B cell (primary cell): ENCODE results near the gene TMEM108. TPM values are rescaled to one million over a fixed set of nuclear protein-coding genes. Genes with fewer than 3 reads are reported as not detected.

Experiments
- ATAC-seq: fragments of 200-7000 bp; cut with Tn5 transposase; one replicate; pipeline ENCODE4 v1.10.0; 2021; ENCODE audit warnings: low read depth, mild to moderate bottlenecking, moderate number of reproducible peaks, moderate library complexity
- CTCF ChIA-PET: fragments of 350-600 bp; sonication (Branson Sonifier 250); formaldehyde crosslinking; loops from one replicate; lab custom pipeline; 2021; ENCODE audit warnings: antibody characterized with exemption, inconsistent platforms; lab: Charles Lee
- POLR2A ChIA-PET: fragments of 350-600 bp; sonication (Branson Sonifier 250); formaldehyde crosslinking; loops from one replicate; lab custom pipeline; 2021; ENCODE audit warnings: antibody characterized with exemption; lab: Charles Lee
- DNase-seq: peaks from one replicate; pipeline ENCODE4 v3.0.0; 2013
- H2AFZ ChIP-seq: 2 replicates; pipeline ENCODE4 v1.6.1; 2012; ENCODE audit warnings: mild to moderate bottlenecking, low read depth, low read length; ENCODE audit not compliant: insufficient read depth, poor library complexity, severe bottlenecking
- H3K27ac ChIP-seq, 2 donors: 1 replicate in 1 of 2; 2 replicates in 1 of 2; pipeline ENCODE4 v1.5.1; 2012 to 2013; ENCODE audit warnings: low read length in 2 of 2, mild to moderate bottlenecking in 2 of 2, moderate library complexity in 1 of 2
- H3K27me3 ChIP-seq, 4 experiments: fragments of 200-600 bp in 1 of 4; sonication (generic) in 1 of 4; replicated peaks in 1 of 4; 1 replicate in 2 of 4; 2 replicates in 2 of 4; pipeline versions ENCODE4 v1.6.1 to v1.7.0; 2013 to 2016; ENCODE audit warnings: low read length in 3 of 4, mild to moderate bottlenecking in 2 of 4, mixed read lengths in 1 of 4, moderate library complexity in 1 of 4; ENCODE audit not compliant: insufficient read depth in 4 of 4, control insufficient read depth in 3 of 4; ENCODE audit errors: control extremely low read depth in 1 of 4
- H3K36me3 ChIP-seq, 2 experiments: replicated peaks in 1 of 2; 1 replicate in 1 of 2; 2 replicates in 1 of 2; pipeline versions ENCODE4 v1.6.1 to v1.7.1; 2013; ENCODE audit warnings: low read length in 1 of 2; ENCODE audit not compliant: insufficient read depth in 2 of 2, control insufficient read depth in 1 of 2; ENCODE audit errors: control extremely low read depth in 1 of 2, extremely low read depth in 1 of 2
- H3K4me1 ChIP-seq, 2 donors: fragments of 200-600 bp in 1 of 2; sonication (generic) in 1 of 2; 1 replicate in 1 of 2; 2 replicates in 1 of 2; pipeline versions ENCODE4 v1.5.1 to v1.6.1; 2013 to 2017; ENCODE audit warnings: low read length in 2 of 2; ENCODE audit not compliant: control insufficient read depth in 2 of 2, insufficient read depth in 2 of 2
- H3K4me2 ChIP-seq: replicated peaks from 2 replicates; pipeline ENCODE3; 2012; ENCODE audit warnings: mild to moderate bottlenecking, low read depth, low read length; ENCODE audit not compliant: poor library complexity, severe bottlenecking
- H3K4me3 ChIP-seq, 5 experiments: fragments of 200-600 bp in 1 of 5; sonication (generic) in 1 of 5; 1 replicate in 3 of 5; 2 replicates in 2 of 5; pipeline versions ENCODE4 v1.5.1 to v1.7.0; 2011 to 2016; ENCODE audit warnings: low read length in 4 of 5, mild to moderate bottlenecking in 4 of 5, low read depth in 2 of 5, control low read depth in 1 of 5, moderate library complexity in 1 of 5; ENCODE audit not compliant: insufficient read depth in 1 of 5; ENCODE audit errors: control extremely low read depth in 1 of 5, extremely low read depth in 1 of 5
- H3K79me2 ChIP-seq: fragments of 200-600 bp; sonication (generic); one replicate; pipeline ENCODE4 v1.6.0; 2016; ENCODE audit warnings: low read length; ENCODE audit not compliant: control insufficient read depth, insufficient read depth
- H3K9ac ChIP-seq: fragments of 200-600 bp; sonication (generic); 2 replicates; pipeline ENCODE4 v1.6.1; 2017; ENCODE audit warnings: mild to moderate bottlenecking, low read length, moderate library complexity
- H3K9me3 ChIP-seq, 3 donors: one replicate each; pipeline versions ENCODE4 v1.6.1 to v1.7.1; 2013; ENCODE audit warnings: low read length in 2 of 3; ENCODE audit not compliant: control insufficient read depth in 2 of 3, insufficient read depth in 1 of 3; ENCODE audit errors: control extremely low read depth in 1 of 3
- H4K20me1 ChIP-seq: 2 replicates; pipeline ENCODE4 v1.6.0; 2012; ENCODE audit warnings: mild to moderate bottlenecking, low read length; ENCODE audit not compliant: insufficient read depth, control insufficient read depth, poor library complexity, severe bottlenecking
- H3K27ac Mint-ChIP-seq: one replicate; pipeline ENCODE4 v1.8.0; 2021; ENCODE audit warnings: mixed read lengths
- H3K27me3 Mint-ChIP-seq: one replicate; pipeline ENCODE4 v1.8.0; 2021; ENCODE audit warnings: mixed read lengths
- H3K4me1 Mint-ChIP-seq: one replicate; pipeline ENCODE4 v1.8.0; 2021; ENCODE audit warnings: mixed read lengths
- H3K4me3 Mint-ChIP-seq: one replicate; pipeline ENCODE4 v1.8.0; 2021; ENCODE audit warnings: mixed read lengths
- H3K9me3 Mint-ChIP-seq: one replicate; pipeline ENCODE4 v1.8.0; 2022; ENCODE audit warnings: mixed read lengths; ENCODE audit not compliant: insufficient read depth
- EZH2 ChIP-seq: IDR thresholded peaks from 2 replicates; pipeline ENCODE4 v1.6.1; 2012; ENCODE audit warnings: borderline replicate concordance, low read depth, mild to moderate bottlenecking, moderate library complexity, low read length; ENCODE audit not compliant: insufficient read depth, poor library complexity, severe bottlenecking
- WGBS: methylation state at CpG from one replicate; pipeline ENCODE4 v1.1.5; 2013; ENCODE audit warnings: missing lambda C conversion rate; ENCODE audit not compliant: insufficient coverage; 5-methylcytosine and 5-hydroxymethylcytosine counted together
- intact Hi-C: fragments of 100-400 bp; cut with micrococcal nuclease; formaldehyde crosslinking; loops from one replicate; pipeline ENCODE4 v1.10.0; 2022
- polyA plus RNA-seq: library from polyadenylated mRNA; depleted of rRNA; stranded (reverse); fragments of >200 nt; gene quantifications from 2 replicates; pipeline ENCODE4 v1.2.3, GENCODE V29; 2012
- total RNA-seq, 2 donors: library from RNA; stranded (reverse); fragments of 120-200 nt in 1 of 2; gene quantifications; 1 replicate in 1 of 2; 2 replicates in 1 of 2; pipeline versions ENCODE4 v1.2.3 to v1.2.4, GENCODE V29; 2013 to 2022
- TF ChIP-seq, protein P1 (sequence below): fragments of 200-600 bp; IDR thresholded peaks from one replicate; pipeline ENCODE4 v1.8.0; 2022; ENCODE audit warnings: antibody characterized with exemption, mild to moderate bottlenecking

Gene TMEM108
- total and polyA plus RNA-seq, 2 donors (not counting 1 experiment from before 2014, with no cell fraction given), result not detected

- WGBS, result 60% methylated on average over 1 of the region's 2 CpGs
- POLR2A ChIA-PET, result no interaction called here
Observed at GRCh38 chr3:133171831-133172230, 133.6 kb downstream of the TMEM108 start.

DNA sequence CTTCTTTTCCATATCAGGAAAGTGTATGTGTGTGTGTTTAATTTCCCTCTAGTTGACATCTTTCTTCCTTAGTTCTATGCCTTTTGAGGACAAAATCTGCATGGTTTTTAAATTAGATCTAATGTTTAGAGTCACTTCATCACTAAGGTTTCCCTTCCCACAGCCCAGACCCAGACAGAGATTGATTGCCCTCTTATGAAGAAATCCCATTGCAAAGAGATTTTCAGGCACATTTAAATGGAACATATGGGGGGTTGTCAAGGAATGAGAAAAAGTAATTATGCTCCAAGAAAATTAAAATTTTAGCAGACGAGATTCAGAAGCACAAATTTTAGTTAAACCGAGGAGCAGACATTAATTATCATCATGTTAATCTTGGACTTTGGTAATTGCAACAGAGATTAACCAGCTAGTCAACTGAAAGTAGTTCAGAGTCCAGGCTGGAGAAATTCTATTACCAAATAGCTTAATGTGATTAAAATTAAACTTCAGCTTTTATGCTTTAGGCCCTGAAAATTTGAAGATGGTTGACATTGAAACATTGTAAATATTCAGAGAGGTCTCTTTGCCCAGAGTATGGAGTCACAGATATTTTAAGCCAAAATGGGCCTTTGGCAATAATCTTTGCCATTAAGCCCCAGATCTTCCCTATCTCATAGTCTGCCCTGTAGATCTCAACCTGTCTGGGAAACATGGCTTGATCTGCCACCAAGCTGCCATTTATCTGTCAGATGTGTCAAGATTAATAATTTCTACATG is 143.4 kb downstream of the TMEM108 start:
- Histone ChIP-seq H4K20me1 (no peaks in the 10 kb centered on the region), H3K27ac (no peak overlapping the region), H2AFZ (no peak overlapping the region), H3K36me3 (no peaks in the 10 kb centered on the region), H3K27me3 (no peaks in the 10 kb centered on the region), H3K4me2 (no peak overlapping the region), H3K79me2 (no peaks in the 10 kb centered on the region), H3K9ac (no peak overlapping the region), H3K4me3 (no peak overlapping the region), H3K9me3 (no peaks in the 10 kb centered on the region), H3K4me1 (no peaks in the 10 kb centered on the region)
- intact Hi-C loops, result no loop called here
- ChIA-PET CTCF (no interaction called here), POLR2A (no interaction called here)
- Mint-ChIP-seq H3K4me3 (no peak overlapping the region), H3K4me1 (no peaks in the 10 kb centered on the region), H3K9me3 (no peaks in the 10 kb centered on the region), H3K27ac (no peak overlapping the region), H3K27me3 (no peaks in the 10 kb centered on the region)
- no peak for ATAC-seq
- no peak for DNase-seq
- TF ChIP-seq EZH2, result no peak
- TF ChIP-seq, protein P1, sequence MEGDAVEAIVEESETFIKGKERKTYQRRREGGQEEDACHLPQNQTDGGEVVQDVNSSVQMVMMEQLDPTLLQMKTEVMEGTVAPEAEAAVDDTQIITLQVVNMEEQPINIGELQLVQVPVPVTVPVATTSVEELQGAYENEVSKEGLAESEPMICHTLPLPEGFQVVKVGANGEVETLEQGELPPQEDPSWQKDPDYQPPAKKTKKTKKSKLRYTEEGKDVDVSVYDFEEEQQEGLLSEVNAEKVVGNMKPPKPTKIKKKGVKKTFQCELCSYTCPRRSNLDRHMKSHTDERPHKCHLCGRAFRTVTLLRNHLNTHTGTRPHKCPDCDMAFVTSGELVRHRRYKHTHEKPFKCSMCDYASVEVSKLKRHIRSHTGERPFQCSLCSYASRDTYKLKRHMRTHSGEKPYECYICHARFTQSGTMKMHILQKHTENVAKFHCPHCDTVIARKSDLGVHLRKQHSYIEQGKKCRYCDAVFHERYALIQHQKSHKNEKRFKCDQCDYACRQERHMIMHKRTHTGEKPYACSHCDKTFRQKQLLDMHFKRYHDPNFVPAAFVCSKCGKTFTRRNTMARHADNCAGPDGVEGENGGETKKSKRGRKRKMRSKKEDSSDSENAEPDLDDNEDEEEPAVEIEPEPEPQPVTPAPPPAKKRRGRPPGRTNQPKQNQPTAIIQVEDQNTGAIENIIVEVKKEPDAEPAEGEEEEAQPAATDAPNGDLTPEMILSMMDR, result no peak
- WGBS, result no CpG with 5 or more reads among the region's 2 CpGs

More at GRCh38 chr3:133171831-133172230, 133.6 kb downstream of the TMEM108 start:
- no peak overlapping the region for H3K27ac Mint-ChIP-seq
- H3K4me2 ChIP-seq, result no peak overlapping the region
- CTCF ChIA-PET, result no interaction called here
- H3K36me3 ChIP-seq, result no peaks in the 10 kb centered on the region
- no peak overlapping the region for H3K9ac ChIP-seq
- no peaks in the 10 kb centered on the region for H3K9me3 Mint-ChIP-seq
- H3K4me1 ChIP-seq, result no peaks in the 10 kb centered on the region
- no peaks in the 10 kb centered on the region for H4K20me1 ChIP-seq
- H3K27ac ChIP-seq, result no peak overlapping the region
- H2AFZ ChIP-seq, result no peak overlapping the region
- no peak for DNase-seq
- ATAC-seq, result no peak
- no peak for TF ChIP-seq EZH2
- TF ChIP-seq, protein P1, result no peak
- intact Hi-C loops, result no loop called here
- no peak overlapping the region for H3K4me3 ChIP-seq
- no peaks in the 10 kb centered on the region for H3K79me2 ChIP-seq
- H3K27me3 Mint-ChIP-seq, result peaks cover 11% of the 10 kb centered on the region
- H3K4me3 Mint-ChIP-seq, result no peak overlapping the region
- no peaks in the 10 kb centered on the region for H3K4me1 Mint-ChIP-seq
- H3K9me3 ChIP-seq, result peaks cover 0 to 12% (median 0%) of the 10 kb centered on the region in 3 donors
- H3K27me3 ChIP-seq, result no peaks in the 10 kb centered on the region
